RWPE2 (cell line): ENCODE measurements around the gene MDK.

Experiments
- ATAC-seq: fragments of 200-7000 bp; cut with Tn5 transposase; 3 replicates; pipeline ENCODE4 v1.9.1; 2021; ENCODE audit warnings: low read depth
- DNase-seq: peaks from one replicate; pipeline ENCODE4 v3.0.0-alpha.2; 2020; ENCODE audit warnings: low spot score
- H3K27ac ChIP-seq: fragments of 450-650 bp; 2 replicates; pipeline ENCODE4 v1.5.1; 2017; ENCODE audit warnings: mild to moderate bottlenecking; ENCODE audit not compliant: poor library complexity, severe bottlenecking
- H3K27me3 ChIP-seq: fragments of 250-450 bp; sonication (Bioruptor Pico); 2 replicates; pipeline ENCODE4 v1.5.1; 2021; ENCODE audit warnings: mild to moderate bottlenecking, moderate library complexity; ENCODE audit not compliant: insufficient read depth, poor library complexity, severe bottlenecking
- H3K36me3 ChIP-seq: fragments of 250-450 bp; sonication (Bioruptor Pico); 2 replicates; pipeline ENCODE4 v1.5.1; 2020; ENCODE audit warnings: low read depth, mild to moderate bottlenecking, moderate library complexity
- H3K4me1 ChIP-seq: fragments of 250-450 bp; sonication (Bioruptor Pico); 2 replicates; pipeline ENCODE4 v1.5.1; 2021; ENCODE audit warnings: mild to moderate bottlenecking, moderate library complexity; ENCODE audit not compliant: insufficient read depth, poor library complexity, severe bottlenecking
- H3K4me3 ChIP-seq: fragments of 250-450 bp; sonication (Bioruptor Pico); 2 replicates; pipeline ENCODE4 v1.5.1; 2021; ENCODE audit warnings: mild to moderate bottlenecking, moderate library complexity; ENCODE audit not compliant: severe bottlenecking
- H3K9me3 ChIP-seq: fragments of 250-450 bp; sonication (Bioruptor Pico); 2 replicates; pipeline ENCODE4 v1.5.1; 2021; ENCODE audit warnings: mild to moderate bottlenecking, moderate library complexity; ENCODE audit not compliant: severe bottlenecking
- TF ChIP-seq, protein P1 (sequence below): fragments of 450-650 bp; IDR thresholded peaks from one replicate; pipeline ENCODE4 v1.5.1; 2017; ENCODE audit warnings: mild to moderate bottlenecking, moderate library complexity; ENCODE audit not compliant: poor library complexity, severe bottlenecking

Gene MDK

GRCh38 chr11:46376258-46377050, 5.0 kb upstream of the MDK start:
- DNase-seq (no peak), ATAC-seq (no peak)
- H3K36me3 ChIP-seq: peaks cover 11% of the 10 kb centered on the region
- H3K27ac ChIP-seq: no peak overlapping the region
- H3K9me3 ChIP-seq: no peaks in the 10 kb centered on the region
- TF ChIP-seq, protein P1, sequence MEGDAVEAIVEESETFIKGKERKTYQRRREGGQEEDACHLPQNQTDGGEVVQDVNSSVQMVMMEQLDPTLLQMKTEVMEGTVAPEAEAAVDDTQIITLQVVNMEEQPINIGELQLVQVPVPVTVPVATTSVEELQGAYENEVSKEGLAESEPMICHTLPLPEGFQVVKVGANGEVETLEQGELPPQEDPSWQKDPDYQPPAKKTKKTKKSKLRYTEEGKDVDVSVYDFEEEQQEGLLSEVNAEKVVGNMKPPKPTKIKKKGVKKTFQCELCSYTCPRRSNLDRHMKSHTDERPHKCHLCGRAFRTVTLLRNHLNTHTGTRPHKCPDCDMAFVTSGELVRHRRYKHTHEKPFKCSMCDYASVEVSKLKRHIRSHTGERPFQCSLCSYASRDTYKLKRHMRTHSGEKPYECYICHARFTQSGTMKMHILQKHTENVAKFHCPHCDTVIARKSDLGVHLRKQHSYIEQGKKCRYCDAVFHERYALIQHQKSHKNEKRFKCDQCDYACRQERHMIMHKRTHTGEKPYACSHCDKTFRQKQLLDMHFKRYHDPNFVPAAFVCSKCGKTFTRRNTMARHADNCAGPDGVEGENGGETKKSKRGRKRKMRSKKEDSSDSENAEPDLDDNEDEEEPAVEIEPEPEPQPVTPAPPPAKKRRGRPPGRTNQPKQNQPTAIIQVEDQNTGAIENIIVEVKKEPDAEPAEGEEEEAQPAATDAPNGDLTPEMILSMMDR: no peak
- no peaks in the 10 kb centered on the region for H3K27me3 ChIP-seq
- H3K4me1 ChIP-seq: no peaks in the 10 kb centered on the region
- H3K4me3 ChIP-seq: no peak overlapping the region

GRCh38 chr11:46377290-46377689, 4.2 kb upstream of the MDK start:
- Histone ChIP-seq H3K9me3 (no peaks in the 10 kb centered on the region), H3K4me1 (no peaks in the 10 kb centered on the region), H3K27ac (no peak overlapping the region), H3K4me3 (no peak overlapping the region), H3K27me3 (no peaks in the 10 kb centered on the region), H3K36me3 (peaks cover 11% of the 10 kb centered on the region)
- TF ChIP-seq, protein P1: no peak
- ATAC-seq (no peak), DNase-seq (no peak)

- TF ChIP-seq, protein P1: no peak
- Histone ChIP-seq H3K4me3 (no peak overlapping the region), H3K9me3 (no peaks in the 10 kb centered on the region), H3K27me3 (no peaks in the 10 kb centered on the region), H3K4me1 (no peaks in the 10 kb centered on the region), H3K36me3 (peaks cover 11% of the 10 kb centered on the region), H3K27ac (no peak overlapping the region)
- ATAC-seq (no peak), DNase-seq (no peak)
These were observed 3.6 kb upstream of the MDK start for GRCh38 chr11:46377831-46378230.

DNA sequence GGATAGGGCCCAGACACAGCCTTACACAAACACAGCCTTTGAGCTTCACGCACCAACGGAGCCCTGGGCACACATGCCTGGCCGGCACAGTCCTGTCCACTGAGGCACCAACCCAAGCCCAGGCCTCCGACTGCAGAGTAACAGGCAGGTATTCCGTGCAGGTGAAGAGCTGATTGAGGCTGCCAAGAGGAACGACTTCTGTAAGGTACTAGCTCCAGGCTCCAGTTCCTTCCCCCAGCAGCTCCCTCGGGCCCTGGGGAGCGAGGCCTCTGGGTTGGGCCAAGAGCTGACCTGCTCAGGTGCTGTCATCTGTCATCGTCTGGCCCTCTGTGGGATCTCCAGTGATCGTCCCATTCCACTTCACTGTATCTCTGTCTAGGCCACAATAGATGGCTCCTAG, 3.2 kb upstream of the MDK start:
- no peaks in the 10 kb centered on the region for H3K4me1 ChIP-seq
- ATAC-seq: no peak
- no peaks in the 10 kb centered on the region for H3K27me3 ChIP-seq
- H3K36me3 ChIP-seq: peaks cover 14% of the 10 kb centered on the region
- no peak overlapping the region for H3K4me3 ChIP-seq
- H3K27ac ChIP-seq: no peak overlapping the region
- DNase-seq: no peak
- no peaks in the 10 kb centered on the region for H3K9me3 ChIP-seq
- TF ChIP-seq, protein P1: no peak
